Kidney epithelial cell (primary cell): Measurements from ENCODE around the gene LDHB. TPM values are rescaled to one million over a fixed set of nuclear protein-coding genes. Genes with fewer than 3 reads are reported as not detected.

ENCODE experiments used
- DNase-seq: peaks from one replicate; pipeline ENCODE4 v3.0.0-alpha.2; 2010; ENCODE audit warnings: low read depth
- H3K27me3 ChIP-seq: 2 replicates; pipeline ENCODE4 v1.6.0; 2011; ENCODE audit warnings: low read length; ENCODE audit not compliant: control insufficient read depth, insufficient read depth
- H3K36me3 ChIP-seq: 2 replicates; pipeline ENCODE4 v1.5.1; 2011; ENCODE audit warnings: low read length; ENCODE audit not compliant: control insufficient read depth, insufficient read depth
- H3K4me3 ChIP-seq: 2 replicates; pipeline ENCODE4 v1.5.1; 2011; ENCODE audit warnings: low read depth, mild to moderate bottlenecking, control low read depth, low read length
- total RNA-seq: library from RNA; depleted of rRNA; stranded (reverse); fragments of >200 nt; gene quantifications from 2 replicates; pipeline ENCODE4 v1.2.3, GENCODE V29; 2015
- TF ChIP-seq, protein P1 (sequence below): IDR thresholded peaks from 2 replicates; pipeline ENCODE4 v1.5.1; 2011; ENCODE audit warnings: mild to moderate bottlenecking, moderate library complexity, low read length, control low read depth, inconsistent platforms; ENCODE audit not compliant: insufficient read depth, poor library complexity, severe bottlenecking

Gene LDHB
- total RNA-seq, 1 donor from 2014 or later = 625 TPM

DNA sequence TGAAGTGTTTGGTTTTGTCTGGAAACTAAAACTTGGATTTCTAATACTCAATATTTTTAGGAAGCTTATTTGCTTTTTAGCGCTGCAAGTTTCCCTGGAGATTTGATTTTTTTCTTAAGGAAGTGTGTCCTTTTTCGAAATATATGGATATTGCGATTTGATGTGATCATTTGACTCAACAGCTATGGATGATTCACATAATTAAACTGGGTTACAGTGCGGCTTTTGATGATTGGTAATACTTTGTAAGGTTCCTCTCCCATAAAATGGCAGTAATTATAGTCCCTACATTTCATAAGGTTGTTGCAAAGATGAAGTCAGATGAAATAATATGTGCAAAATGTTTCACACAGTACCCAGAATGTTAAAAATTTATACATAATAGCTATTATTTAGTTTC, 13.1 kb downstream of the LDHB start:
- Histone ChIP-seq H3K36me3 (peaks cover 3% of the 10 kb centered on the region), H3K27me3 (no peaks in the 10 kb centered on the region), H3K4me3 (no peak overlapping the region)
- TF ChIP-seq, protein P1, sequence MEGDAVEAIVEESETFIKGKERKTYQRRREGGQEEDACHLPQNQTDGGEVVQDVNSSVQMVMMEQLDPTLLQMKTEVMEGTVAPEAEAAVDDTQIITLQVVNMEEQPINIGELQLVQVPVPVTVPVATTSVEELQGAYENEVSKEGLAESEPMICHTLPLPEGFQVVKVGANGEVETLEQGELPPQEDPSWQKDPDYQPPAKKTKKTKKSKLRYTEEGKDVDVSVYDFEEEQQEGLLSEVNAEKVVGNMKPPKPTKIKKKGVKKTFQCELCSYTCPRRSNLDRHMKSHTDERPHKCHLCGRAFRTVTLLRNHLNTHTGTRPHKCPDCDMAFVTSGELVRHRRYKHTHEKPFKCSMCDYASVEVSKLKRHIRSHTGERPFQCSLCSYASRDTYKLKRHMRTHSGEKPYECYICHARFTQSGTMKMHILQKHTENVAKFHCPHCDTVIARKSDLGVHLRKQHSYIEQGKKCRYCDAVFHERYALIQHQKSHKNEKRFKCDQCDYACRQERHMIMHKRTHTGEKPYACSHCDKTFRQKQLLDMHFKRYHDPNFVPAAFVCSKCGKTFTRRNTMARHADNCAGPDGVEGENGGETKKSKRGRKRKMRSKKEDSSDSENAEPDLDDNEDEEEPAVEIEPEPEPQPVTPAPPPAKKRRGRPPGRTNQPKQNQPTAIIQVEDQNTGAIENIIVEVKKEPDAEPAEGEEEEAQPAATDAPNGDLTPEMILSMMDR = no peak
- DNase-seq = no peak

DNA sequence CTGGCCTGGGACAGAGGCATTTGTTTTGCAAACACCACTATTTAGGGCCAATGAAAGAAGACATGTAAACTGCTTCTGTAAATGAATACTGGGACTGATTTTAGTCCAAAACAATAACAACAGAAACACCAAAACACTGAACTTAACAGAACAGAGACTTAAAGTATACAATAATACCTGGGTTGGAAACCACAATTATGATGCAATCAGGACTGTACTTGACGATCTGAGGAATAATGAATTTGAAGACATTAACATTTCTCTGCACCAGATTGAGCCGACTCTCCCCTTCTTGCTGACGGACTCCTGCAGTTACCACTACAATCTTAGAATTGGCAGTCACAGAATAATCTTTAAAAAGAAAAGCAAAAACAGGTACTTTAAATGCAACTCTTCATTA, 13.9 kb downstream of the LDHB start:
- Histone ChIP-seq H3K4me3 (no peak overlapping the region), H3K27me3 (no peaks in the 10 kb centered on the region), H3K36me3 (peaks cover 3% of the 10 kb centered on the region)
- TF ChIP-seq, protein P1 = no peak
- no peak for DNase-seq

DNA sequence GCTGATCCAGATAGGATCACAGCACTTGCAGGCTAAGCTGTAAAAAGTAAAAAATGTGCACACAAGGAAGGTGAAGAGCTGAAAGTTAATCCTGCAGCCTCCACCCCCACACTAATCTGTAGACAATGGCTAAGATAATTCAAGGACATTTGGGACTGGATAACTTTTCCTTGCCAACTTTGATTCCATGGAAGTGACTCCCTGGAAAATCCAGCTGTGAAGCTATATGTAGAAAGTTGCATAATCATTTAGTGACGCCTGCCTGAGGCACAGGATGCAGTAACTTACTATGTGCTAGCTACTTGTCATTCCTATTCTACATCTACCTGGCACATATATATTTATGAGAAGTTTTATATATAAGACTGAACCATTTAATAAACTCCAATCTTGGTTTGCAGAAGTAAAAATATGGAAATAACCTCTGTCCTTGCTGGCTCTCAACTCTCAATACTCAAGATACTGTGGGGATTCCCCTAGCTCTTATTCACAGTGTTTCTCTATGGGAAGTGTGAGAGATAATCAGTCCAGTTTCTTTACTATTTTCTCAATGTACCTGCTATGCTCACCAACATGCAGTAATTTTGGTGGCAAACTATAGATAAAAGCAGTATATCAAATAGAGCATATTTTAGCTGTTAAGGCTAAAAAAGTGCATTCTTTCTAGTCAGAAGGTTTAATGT, 14.8 kb downstream of the LDHB start:
- no peak for DNase-seq

DNA sequence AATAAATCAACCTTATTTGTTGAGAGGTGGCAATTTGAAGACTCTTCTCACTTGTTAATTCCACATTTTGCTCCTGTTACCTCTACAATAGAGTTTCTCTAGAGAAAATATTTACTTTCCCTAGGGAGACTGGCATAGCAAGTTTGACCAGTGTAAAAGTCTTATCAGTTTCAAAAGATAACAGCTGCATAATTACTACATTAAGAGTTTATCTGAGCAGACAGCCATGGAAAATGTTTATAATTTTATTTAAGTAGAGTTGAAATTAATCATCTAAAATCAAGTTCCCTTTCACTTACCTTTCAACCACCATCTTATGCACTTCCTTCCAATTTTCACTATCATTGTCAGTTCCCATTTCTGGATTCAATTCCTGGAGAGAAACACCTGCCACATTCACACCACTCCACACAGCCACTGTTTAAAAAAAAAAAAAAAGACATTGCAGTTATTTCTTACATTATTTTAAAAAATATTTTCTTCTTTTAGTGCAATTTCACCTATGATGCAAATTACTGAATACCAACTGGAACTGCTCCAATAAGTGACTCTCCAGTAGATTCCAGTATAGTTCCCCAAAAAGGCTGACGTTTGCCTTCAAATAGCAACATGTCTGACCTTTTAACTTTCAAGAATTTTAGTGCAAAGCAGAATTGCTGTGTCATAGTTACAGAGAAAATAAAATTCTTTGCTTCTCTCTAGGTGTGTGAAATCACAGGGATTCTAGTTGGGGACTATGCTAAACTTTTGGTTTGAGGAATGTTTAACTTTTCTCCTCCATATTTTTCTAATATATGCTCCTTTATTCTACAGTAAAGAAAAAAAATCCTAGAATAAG, 19.4 kb downstream of the LDHB start:
- TF ChIP-seq, protein P1 = no peak
- Histone ChIP-seq H3K27me3 (no peaks in the 10 kb centered on the region), H3K4me3 (no peak overlapping the region), H3K36me3 (peaks cover 3% of the 10 kb centered on the region)
- no peak for DNase-seq

More for the DNA sequence above, 14.8 kb downstream of the LDHB start:
- Histone ChIP-seq H3K27me3 (no peaks in the 10 kb centered on the region), H3K4me3 (no peak overlapping the region), H3K36me3 (peaks cover 3% of the 10 kb centered on the region)
- TF ChIP-seq, protein P1 = no peak

DNA sequence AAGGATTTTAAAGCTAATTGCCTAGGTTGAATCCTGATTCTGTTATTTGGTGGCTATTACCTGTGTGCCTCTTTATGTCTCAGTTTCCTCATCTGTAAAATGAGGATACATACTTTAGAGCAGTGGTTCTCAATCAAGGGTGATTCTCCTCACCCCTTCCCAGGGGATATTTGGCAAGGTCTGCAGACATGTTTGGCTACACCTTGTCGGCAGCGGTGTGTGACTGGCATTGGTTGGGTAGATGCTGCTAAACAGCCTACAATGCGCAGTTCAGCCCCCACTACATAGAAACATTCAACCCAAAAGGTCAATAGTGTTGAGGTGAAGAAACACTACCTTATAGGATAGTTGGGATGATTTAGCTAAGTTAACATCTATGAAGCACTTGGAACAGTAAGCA, 23.4 kb downstream of the LDHB start:
- TF ChIP-seq, protein P1 = no peak
- no peak for DNase-seq
- Histone ChIP-seq H3K27me3 (no peaks in the 10 kb centered on the region), H3K36me3 (peaks cover 1% of the 10 kb centered on the region), H3K4me3 (no peak overlapping the region)
